Right kidney (tissue), 1 donor: ENCODE measurements around the gene DLX1.
"Not testable (repeated sequence)": the region's sequence is repeated elsewhere in the genome, so short reads cannot be mapped to it uniquely, and the experiment has no call there.

ENCODE experiments used
- DNase-seq: peaks from one replicate; pipeline ENCODE4 v3.0.0-alpha.2; 2016

Gene DLX1

DNA sequence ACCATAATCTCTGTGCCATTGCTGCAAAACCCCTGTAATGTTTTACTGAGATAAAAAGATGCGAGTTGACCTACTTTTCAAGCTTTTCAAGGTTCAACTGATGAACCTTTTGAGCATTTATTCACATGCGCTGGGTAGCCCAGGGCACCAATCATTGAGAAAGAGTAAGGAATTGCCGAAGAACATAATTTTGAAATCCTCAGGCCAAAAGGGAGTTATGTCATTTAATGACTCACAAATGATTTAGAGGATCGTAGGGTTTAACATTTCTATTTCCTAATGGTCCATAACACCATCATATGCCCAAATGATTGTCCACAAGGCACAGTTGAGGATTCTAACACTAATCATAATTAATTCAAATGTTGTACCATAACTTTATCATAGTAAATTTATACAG, 20.2 kb upstream of the DLX1 start:
- no peak for DNase-seq

DNA sequence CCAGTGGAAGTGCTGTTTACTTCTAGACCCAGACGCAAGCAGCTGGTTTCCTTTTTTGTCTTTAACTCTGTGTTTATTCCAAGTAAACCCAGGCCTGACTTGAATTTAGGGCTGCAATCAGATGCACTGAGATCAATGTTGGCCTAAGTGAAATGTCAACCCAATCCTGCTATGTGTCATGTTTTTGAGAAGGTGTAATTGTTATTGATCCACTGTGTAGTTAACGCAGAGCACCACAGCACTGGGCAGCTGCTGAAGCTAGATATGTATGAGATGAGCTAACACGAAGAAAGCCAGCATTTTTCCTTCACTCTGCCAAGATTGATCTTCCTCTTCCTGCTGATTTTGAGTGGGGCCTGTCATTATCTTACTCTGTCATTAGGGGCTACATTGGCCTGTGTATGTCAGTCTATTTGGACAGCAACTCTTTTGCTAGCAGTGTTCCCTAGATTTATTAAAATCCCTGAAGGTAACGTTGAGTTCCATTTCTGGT, 18.9 kb upstream of the DLX1 start:
- DNase-seq, result no peak

DNA sequence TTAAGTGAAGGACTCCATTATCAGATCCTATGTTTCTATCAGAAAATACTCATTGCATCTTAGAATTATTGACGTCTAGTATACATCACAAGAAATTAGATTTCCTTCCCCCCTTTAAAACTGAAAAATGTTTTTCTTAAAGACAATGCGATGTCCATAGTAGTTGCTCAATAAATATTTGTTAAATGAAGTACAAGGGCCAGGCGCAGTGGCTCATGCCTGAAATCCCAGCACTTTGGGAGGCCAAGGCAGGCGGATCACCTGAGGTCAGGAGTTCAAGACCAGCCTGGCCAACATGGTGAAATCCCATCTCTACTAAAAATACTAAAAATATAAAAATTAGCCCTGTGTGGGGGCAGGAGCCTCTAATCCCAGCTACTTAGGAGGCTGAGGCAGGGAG, 17.4 kb upstream of the DLX1 start:
- not testable (repeated sequence) for DNase-seq

- DNase-seq, result no peak
Observed at GRCh38 chr2:172070936-172071335, 14.4 kb upstream of the DLX1 start.

DNA sequence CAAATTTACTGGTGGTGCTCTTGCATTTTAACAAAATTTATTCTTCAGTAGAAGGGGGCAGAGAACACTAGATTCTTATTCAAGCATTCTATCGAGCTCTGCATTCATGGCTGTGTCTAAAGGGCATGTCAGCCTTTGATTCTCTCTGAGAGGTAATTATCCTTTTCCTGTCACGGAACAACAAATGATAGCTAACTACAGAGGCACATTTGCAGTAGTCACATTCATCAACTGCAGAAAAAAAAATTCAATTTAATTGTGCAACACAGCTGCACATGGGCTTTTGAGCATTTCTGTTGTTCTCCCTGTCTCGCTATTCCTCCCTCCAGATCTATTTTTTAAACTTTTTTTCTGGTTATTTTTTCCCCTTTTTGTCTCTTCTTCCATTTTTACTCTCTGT, 13.0 kb upstream of the DLX1 start:
- DNase-seq, result no peak

- no peak for DNase-seq
Observed at GRCh38 chr2:172072706-172073105, 12.6 kb upstream of the DLX1 start.

DNA sequence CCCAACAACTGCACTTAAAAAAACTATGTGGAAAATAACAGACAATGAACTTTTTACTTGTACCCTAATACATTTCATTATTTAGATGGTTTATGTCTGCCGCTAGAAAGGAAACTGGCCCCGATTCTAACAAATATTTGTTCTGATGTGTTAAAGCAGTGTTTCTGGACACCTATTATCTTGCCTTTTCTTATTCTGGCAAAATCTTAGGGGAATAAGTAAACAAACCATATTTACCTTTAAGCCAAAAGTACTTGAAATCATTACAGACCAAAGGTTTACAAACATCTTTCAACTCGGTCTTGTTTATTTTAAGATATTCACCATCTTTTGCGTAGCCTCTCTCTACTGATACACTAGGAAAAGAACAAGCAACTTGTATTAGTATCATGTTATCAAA, 11.8 kb upstream of the DLX1 start:
- DNase-seq, result no peak

- no peak for DNase-seq
Observed at GRCh38 chr2:172074254-172074653, 11.1 kb upstream of the DLX1 start.

GRCh38 chr2:172079416-172079815, 5.9 kb upstream of the DLX1 start:
- DNase-seq, result peak; percentile 8

DNA sequence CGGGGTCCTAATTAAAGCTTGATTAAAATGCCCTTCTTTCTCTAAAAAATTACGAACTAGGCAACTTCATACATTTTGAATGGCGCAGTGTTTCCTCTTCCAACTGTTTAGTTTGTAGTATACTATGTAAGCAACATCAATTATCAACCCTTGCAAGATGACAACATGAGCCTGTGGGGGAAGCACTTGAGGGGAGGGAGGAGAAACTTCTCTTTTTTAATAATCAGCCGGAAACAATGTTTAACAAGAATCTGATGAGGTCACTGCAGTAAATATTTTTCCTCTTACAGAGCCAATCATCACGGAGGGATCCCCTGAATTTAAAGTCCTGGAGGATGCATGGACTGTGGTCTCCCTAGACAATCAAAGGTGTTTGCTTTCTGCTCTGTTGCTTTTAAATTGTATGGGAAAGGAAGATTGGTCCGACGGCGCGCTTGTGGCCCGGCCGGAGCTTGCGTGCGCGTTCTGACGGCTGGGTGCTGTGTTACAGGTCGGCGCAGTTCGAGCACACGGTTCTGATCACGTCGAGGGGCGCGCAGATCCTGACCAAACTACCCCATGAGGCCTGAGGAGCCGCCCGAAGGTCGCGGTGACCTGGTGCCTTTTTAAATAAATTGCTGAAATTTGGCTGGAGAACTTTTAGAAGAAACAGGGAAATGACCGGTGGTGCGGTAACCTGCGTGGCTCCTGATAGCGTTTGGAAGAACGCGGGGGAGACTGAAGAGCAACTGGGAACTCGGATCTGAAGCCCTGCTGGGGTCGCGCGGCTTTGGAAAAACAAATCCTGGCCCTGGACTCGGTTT, 5.3 kb upstream of the DLX1 start:
- DNase-seq, result peak; percentile 62

GRCh38 chr2:172080641-172081220, 4.6 kb upstream of the DLX1 start:
- DNase-seq, result no peak

DNA sequence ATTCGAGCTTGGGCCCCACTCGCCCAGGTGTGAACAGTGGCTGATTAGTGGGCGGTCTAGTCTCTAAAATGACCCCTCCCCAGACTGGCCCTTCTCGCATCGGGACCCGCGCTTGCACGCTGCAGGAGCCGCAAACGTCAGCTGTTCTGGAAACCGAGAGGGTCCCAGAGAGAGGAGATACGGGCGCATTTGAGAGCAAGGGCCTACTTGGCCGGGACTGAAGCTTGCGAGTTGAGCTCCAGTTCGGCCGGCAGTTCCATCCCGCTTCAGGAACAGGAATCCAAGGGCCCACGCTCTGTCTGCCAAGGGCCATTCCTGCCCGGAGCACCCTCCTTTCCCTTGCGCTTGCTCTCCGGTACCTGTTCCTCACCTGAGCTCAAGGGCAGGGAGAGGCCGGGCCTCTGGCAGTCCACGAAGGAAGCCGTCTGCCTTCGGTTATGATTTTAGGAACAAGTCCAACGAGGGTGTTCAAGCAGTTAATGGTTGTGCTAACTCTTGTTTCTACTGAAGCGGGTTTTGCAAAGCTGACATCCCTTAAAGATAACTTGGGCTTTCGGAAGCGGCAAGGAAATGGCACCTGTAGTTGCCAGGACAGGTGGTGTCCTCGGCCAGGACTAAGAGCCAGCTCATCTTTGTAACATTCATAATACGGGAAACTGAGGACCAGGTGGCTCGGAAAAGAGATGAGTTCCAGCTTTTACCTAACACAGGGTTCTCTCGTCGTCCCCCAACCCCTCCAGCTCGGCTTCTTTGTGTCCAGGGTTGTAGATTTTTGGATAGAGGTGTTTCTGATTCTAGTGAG, 3.9 kb upstream of the DLX1 start:
- peak; percentile 67 for DNase-seq

GRCh38 chr2:172082105-172082943, 3.0 kb upstream of the DLX1 start:
- peak; percentile 64 for DNase-seq

- DNase-seq, result peak; percentile 70
Observed at GRCh38 chr2:172082944-172083627, 2.2 kb upstream of the DLX1 start.

- DNase-seq, result peak; percentile 56
Observed at GRCh38 chr2:172083628-172084394, 1.5 kb upstream of the DLX1 start.

GRCh38 chr2:172084395-172084644, 987 bp upstream of the DLX1 start:
- DNase-seq, result no peak

GRCh38 chr2:172084645-172085459, 455 bp upstream of the DLX1 start:
- peak; percentile 79 for DNase-seq

GRCh38 chr2:172086241-172087206, 1.2 kb downstream of the DLX1 start:
- peak; percentile 79 for DNase-seq

GRCh38 chr2:172087207-172087779, 2.0 kb downstream of the DLX1 start:
- DNase-seq, result peak; percentile 69
